ENCODE results near the gene CFAP92.

The CFAP92 gene

DNA sequence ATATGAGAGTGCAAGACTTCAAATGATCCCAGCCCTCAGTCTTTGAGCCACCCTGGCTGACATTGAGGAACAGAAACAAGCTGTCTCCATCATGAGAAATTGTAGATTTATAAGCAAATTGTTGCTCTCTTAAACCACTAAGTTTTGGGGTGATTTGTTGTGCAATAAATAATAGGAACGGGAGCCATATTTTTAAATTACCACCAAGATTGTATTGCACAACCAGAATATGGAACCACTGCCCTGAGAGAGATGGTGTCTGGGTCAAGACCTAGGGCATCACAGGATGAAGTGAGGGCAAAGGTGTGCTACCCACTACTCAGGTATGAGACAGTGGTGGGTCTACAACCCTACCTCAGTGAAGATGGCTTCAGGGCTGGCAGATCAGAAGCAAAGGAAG lies 2.3 kb upstream of the CFAP92 start:
- TF ChIP-seq PATZ1 (CRISPR knock-in tag; IDR thresholded peaks at IDR 0.05; ENCODE audit: borderline replicate concordance) (no peak), ZNF565 (CRISPR knock-in tag; conservative IDR thresholded peaks at IDR 0.05; ENCODE audit: low read depth) (no peak), ZNF8 (CRISPR knock-in tag; IDR thresholded peaks at IDR 0.05) (no peak), ZFP3 (CRISPR knock-in tag; IDR thresholded peaks at IDR 0.05) (no peak)
- ATAC-seq = no peak

GRCh38 chr3:128995737-128996136 lies 1.9 kb upstream of the CFAP92 start:
- no peak for ATAC-seq

GRCh38 chr3:128994581-128995546 lies 988 bp upstream of the CFAP92 start:
- ATAC-seq = no peak
- TF ChIP-seq ESRRG (CRISPR knock-in tag; IDR thresholded peaks at IDR 0.05) (no peak), PPARA (CRISPR knock-in tag; IDR thresholded peaks at IDR 0.05; ENCODE audit: borderline replicate concordance) (no peak), CSDC2 (CRISPR knock-in tag; IDR thresholded peaks at IDR 0.05) (no peak), PATZ1 (CRISPR knock-in tag; IDR thresholded peaks at IDR 0.05; ENCODE audit: borderline replicate concordance) (no peak), ZFP3 (CRISPR knock-in tag; IDR thresholded peaks at IDR 0.05) (no peak), ZNF70 (CRISPR knock-in tag; IDR thresholded peaks at IDR 0.05) (no peak), BACH2 (CRISPR knock-in tag; IDR thresholded peaks at IDR 0.05; ENCODE audit: borderline replicate concordance) (no peak), POU6F1 (CRISPR knock-in tag; IDR thresholded peaks at IDR 0.05; ENCODE audit: borderline replicate concordance, low read depth) (no peak), CREB5 (CRISPR knock-in tag; IDR thresholded peaks at IDR 0.05; ENCODE audit: low read depth) (no peak), TCF4 (CRISPR knock-in tag; IDR thresholded peaks at IDR 0.05; ENCODE audit: borderline replicate concordance) (no peak), SNAI2 (CRISPR knock-in tag; IDR thresholded peaks at IDR 0.05) (no peak)

More at GRCh38 chr3:128995737-128996136, 1.9 kb upstream of the CFAP92 start:
- TF ChIP-seq ZNF70 (CRISPR knock-in tag; IDR thresholded peaks at IDR 0.05) (no peak), OSR1 (CRISPR knock-in tag; IDR thresholded peaks at IDR 0.05) (no peak), ZFP30 (CRISPR knock-in tag; IDR thresholded peaks at IDR 0.05) (no peak), GLIS3 (CRISPR knock-in tag; IDR thresholded peaks at IDR 0.05) (no peak), POU6F1 (CRISPR knock-in tag; IDR thresholded peaks at IDR 0.05; ENCODE audit: borderline replicate concordance, low read depth) (no peak), SNAI2 (CRISPR knock-in tag; IDR thresholded peaks at IDR 0.05) (no peak), CSDC2 (CRISPR knock-in tag; IDR thresholded peaks at IDR 0.05) (no peak), PATZ1 (CRISPR knock-in tag; IDR thresholded peaks at IDR 0.05; ENCODE audit: borderline replicate concordance) (no peak), TCF4 (CRISPR knock-in tag; IDR thresholded peaks at IDR 0.05; ENCODE audit: borderline replicate concordance) (no peak), ZC3H10 (CRISPR knock-in tag; IDR thresholded peaks at IDR 0.05) (no peak)
- TF ChIP-seq, protein P1, sequence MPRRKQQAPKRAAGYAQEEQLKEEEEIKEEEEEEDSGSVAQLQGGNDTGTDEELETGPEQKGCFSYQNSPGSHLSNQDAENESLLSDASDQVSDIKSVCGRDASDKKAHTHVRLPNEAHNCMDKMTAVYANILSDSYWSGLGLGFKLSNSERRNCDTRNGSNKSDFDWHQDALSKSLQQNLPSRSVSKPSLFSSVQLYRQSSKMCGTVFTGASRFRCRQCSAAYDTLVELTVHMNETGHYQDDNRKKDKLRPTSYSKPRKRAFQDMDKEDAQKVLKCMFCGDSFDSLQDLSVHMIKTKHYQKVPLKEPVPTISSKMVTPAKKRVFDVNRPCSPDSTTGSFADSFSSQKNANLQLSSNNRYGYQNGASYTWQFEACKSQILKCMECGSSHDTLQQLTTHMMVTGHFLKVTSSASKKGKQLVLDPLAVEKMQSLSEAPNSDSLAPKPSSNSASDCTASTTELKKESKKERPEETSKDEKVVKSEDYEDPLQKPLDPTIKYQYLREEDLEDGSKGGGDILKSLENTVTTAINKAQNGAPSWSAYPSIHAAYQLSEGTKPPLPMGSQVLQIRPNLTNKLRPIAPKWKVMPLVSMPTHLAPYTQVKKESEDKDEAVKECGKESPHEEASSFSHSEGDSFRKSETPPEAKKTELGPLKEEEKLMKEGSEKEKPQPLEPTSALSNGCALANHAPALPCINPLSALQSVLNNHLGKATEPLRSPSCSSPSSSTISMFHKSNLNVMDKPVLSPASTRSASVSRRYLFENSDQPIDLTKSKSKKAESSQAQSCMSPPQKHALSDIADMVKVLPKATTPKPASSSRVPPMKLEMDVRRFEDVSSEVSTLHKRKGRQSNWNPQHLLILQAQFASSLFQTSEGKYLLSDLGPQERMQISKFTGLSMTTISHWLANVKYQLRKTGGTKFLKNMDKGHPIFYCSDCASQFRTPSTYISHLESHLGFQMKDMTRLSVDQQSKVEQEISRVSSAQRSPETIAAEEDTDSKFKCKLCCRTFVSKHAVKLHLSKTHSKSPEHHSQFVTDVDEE (CRISPR knock-in tag; IDR thresholded peaks at IDR 0.05) = no peak
